Lower leg skin (tissue), 3 donors: ENCODE measurements around the gene PATL2.

ENCODE experiments used
- CTCF ChIP-seq, 3 donors: fragments of 450-650 bp; IDR thresholded peaks; one replicate each; pipeline ENCODE4 v1.5.1; 2016; ENCODE audit warnings: antibody characterized with exemption in 3 of 3, mild to moderate bottlenecking in 3 of 3, moderate library complexity in 2 of 3
- POLR2A ChIP-seq, 2 donors: fragments of 450-650 bp; IDR thresholded peaks; one replicate each; pipeline ENCODE4 v1.6.1; 2016 to 2017; ENCODE audit warnings: antibody characterized with exemption in 2 of 2, mild to moderate bottlenecking in 1 of 2, moderate library complexity in 1 of 2

GRCh38 chr15:44735482-44736180 lies 24.5 kb upstream of the PATL2 start:
- TF ChIP-seq CTCF (IDR thresholded peaks at IDR 0.05) (no peak), POLR2A (IDR thresholded peaks at IDR 0.05) (no peak)
